SHP77 treated with DMSO at 0.1 percent for 48 hours (cell line): ENCODE results near the gene MDM2.

Experiments
- DNase-seq: peaks from one replicate; lab custom pipeline; 2025; lab: John Stamatoyannopoulos, UW

The MDM2 gene

GRCh38 chr12:68807576-68808387, at the start of gene MDM2:
TSS of gene MDM2 (plus strand) at chr12:68808177. CDS start at chr12:68808478, 301 bp downstream.
- DNase-seq: peak; percentile 81

- DNase-seq: no peak
Observed at GRCh38 chr12:68759852-68760251, 48.1 kb upstream of the MDM2 start.

DNA sequence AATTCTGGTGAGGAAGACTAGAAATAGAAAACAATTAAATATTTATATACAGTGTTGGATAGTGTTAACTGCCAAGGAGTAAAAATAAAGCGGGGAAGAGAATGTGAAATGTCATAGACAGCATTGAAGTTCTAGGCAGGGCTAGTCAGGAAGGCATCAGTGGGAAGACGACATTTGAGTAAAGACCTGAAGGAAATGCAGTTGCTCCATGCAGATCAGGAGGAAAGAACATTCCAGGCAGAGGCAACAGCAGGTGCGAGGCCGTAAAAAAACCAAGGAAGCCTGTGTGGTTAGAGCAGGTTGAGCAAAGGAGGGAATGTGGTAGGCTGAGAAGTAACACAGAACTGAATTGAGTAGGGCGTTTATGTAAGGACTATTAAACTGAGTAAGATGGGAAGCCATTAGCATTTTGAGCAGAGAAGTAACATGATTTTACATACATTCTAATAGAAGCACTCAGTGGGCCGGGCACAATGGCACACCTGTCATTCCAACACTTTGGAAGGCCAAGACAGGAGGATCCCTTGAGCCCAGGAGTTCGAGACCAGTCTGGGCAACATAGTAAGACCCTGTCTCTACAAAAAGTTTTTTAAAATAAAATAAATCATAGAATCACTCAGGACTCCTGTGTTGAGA, 47.1 kb upstream of the MDM2 start:
- no peak for DNase-seq

DNA sequence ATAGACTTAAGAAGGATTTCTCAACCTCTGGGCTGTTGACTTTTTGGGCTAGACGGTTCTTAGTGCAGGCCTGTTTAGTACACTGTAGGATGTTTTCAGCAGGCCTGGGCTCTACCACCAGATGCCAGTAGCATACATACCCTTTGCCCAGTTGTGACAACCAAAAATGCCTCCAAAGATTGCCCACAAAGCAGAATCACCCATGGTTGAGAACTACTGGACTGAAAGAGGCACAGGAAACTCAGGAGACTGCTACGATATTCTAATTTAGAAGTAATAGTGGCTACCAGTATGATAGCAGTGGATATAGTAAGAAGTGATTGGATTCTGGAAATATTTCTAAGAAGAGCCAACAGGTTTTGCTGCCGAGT, 46.5 kb upstream of the MDM2 start:
- no peak for DNase-seq

- no peak for DNase-seq
Observed at GRCh38 chr12:68761901-68762630, 45.9 kb upstream of the MDM2 start.

GRCh38 chr12:68762691-68763090, 45.3 kb upstream of the MDM2 start:
- no peak for DNase-seq

GRCh38 chr12:68765696-68766095, 42.3 kb upstream of the MDM2 start:
- no peak for DNase-seq

DNA sequence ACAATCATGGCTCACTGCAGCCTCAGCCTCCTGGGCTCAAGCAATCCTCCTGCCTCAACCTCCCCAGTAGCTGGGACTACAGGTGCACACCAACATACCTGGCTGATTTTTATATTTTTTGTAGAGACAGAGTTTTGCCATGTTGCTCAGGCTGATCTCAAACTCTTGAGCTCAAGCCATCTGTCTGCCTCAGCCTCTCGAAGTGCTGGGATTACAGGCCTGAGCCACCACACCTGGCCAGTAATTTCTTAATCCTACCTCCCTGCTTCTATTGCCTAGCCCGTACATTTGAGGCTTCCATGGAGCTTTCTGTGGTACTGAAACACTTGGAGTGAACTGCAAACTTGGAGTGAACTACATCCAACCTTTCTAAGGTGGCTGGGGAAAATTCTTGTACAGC, 41.3 kb upstream of the MDM2 start:
- no peak for DNase-seq

- DNase-seq: no peak
Observed at GRCh38 chr12:68767191-68767590, 40.8 kb upstream of the MDM2 start.

DNA sequence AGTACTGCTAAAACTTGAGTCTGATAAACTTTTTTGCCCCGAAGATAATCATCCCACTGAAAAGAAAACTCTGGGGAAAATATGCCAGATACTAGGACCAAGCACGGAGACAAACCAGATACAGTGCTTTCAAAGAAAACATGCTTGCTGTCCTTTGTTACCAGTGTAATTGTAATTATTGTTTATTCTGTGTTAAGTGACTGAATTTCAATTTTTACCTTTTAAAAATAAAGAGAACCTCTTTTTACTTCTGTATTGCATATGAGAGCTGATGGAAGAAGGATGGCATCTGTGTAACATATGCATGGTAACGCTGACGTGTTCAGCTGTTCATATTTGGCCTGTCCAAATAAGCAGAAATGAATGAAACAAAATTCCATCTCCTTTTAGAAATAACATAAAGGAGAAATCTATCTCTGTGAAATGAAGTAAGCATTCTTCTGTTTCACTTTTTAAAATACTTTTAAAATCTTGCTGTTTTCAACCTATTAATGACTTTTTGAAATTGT, 39.5 kb upstream of the MDM2 start:
- DNase-seq: no peak

DNA sequence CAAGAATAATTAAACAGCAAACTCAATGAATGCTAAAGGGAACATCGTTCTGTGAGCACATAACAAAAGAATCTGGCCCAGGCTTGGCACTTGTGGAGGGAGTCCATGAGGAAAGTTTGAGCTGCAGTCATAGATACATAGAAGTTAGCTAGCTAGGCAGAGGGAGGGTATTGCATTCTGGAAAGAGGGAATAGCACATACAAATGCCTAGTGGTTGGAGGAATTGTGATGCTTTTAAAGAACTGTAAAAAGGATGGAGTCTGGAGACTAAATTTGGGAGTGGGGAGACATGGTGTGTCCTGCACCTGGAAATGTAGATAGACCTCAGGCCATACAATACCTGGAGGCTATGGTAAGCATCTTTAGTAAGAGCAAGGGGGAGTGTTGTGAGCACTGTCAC, 38.0 kb upstream of the MDM2 start:
- no peak for DNase-seq

DNA sequence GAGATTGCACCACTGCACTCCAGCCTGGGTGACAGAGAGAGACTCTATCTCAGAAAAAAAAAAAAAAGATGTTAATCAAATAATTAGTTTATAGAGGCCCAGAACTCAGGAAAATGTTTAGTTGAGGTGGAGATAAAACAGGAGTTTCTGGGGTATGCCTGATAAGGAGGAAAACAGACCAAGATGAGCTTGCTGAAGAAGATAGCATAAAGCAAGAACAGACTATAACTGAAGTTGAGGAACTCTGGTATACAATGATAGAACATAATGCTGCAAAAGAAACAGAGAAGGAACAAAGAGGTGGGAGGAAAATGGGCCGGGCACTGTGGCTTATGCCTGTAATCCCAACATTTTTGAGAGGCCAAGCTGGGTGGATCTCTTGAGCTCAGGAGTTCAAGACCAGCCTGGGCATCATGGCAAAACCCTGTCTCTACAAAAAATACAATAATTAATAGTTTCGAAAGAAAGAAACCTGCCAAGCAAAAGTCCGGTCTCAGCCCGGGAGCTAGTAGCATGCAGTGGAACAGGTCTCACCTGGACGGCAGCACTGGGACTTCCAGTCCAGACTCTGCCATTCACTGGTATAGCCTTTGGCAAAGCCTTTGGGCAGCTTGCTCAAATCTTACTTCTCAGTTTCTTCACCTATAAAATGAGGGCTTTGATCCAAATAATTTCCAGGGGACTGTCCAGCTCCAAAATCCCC, 36.6 kb upstream of the MDM2 start:
- no peak for DNase-seq

- DNase-seq: no peak
Observed at GRCh38 chr12:68772714-68773113, 35.3 kb upstream of the MDM2 start.

- no peak for DNase-seq
Observed at GRCh38 chr12:68773582-68773981, 34.4 kb upstream of the MDM2 start.

DNA sequence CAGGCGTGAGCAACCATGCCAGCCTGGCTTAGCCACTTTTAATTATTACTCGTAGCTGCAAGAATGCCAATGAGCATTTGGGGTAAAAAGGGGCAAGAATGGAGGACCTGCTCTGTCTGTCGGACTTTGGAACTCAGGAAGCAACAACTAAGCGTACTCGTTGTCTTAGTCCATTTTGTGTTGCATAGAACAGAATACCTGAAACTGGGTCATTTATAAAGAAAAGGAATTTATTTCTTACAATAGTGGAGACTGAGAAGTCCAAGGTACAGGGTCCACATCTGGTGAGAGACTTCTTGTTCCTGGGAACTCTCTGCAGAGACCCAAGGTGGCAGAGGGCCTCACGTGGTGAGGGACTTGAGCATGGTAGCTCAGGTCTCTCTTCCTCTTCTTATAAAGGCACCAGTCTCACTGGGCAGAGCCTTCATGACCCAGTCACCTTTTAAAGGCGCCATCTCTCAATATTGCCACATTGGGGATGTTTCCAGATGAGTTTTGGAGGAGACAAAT, 32.8 kb upstream of the MDM2 start:
- no peak for DNase-seq

DNA sequence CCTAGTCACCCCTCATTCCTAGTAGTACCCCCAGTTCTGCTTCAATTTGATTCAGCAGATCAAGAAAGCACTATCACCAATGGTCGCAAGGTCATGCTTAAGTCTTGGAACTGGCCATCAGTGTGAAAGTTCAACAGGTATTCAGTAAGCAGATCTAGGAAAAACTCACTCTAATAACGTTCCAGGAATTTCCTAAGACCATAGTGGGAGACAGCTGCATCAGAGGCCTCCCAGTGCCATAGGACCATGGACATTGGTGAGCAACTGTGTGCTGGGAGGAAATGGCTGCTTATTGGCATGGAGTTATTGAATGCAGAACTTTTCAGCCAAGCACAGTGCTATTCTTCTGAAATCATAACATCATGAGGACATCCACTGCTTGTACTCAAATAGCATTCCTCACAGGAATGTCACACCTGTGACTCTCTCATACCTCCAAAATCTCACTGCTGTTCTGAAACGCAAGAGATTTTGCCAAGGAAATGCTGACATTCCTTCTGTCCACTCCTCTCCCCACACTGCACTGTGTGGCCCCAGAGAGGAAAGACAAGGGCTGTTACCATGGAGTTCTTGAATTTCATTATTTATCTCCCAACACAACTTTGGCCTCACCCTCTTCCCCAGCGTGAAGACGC, 30.9 kb upstream of the MDM2 start:
- DNase-seq: no peak

- no peak for DNase-seq
Observed at GRCh38 chr12:68779280-68779679, 28.7 kb upstream of the MDM2 start.

DNA sequence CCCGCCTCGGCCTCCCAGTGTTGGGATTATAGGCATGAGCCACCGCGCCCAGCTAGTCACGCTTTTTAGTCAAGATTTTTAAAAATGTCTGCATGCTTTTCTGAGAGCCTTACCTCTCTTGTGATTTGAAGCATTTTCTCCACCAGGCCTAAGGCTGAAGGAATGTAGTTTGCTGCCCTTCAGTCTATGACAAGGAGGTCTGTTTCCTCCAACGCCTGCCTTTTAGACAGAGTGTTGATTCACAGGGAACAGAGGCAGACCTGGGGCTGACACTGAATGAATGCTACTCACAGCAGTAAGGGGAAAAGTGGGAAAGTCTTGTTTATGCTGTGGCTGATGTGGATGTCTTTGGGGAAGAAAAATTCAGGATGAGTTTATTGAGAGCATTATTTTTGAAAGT, 27.2 kb upstream of the MDM2 start:
- DNase-seq: no peak

DNA sequence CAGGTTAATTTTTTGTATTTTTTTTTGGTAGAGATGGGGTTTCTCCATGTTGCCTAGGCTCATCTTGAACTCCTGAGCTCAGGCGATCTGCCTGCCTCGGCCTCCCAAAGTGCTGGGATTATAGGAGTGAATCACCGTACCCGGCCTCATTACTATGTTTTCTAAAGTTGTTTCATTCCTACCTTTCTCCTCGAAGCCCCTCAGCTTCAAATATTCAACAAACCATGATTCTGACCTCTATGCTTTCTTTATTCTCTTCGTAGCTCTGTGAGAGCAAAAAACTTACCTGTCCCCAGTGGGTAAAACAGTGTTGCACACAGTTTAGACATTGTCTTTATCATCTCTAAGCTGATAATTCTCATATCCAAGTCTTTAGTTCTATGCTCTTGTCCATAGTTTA, 26.2 kb upstream of the MDM2 start:
- DNase-seq: no peak

DNA sequence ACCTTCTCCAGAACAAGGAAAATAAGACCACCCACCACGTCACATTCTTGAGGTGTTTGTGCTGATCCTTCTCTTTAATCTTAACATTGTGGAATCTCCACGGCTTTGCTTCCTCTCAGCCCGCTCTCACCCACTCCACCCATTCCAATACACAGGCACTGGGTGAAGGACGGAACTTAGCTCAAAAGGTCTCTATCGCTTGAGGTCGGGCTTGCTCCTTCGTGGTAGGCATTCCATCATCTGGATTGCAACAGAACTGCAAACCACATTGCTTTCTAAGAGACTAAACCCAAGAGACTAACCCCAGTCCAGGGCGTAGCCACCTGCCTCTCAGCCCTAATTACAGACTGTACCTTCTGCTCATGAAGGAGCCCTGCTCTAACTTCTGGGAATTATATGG, 24.0 kb upstream of the MDM2 start:
- no peak for DNase-seq

DNA sequence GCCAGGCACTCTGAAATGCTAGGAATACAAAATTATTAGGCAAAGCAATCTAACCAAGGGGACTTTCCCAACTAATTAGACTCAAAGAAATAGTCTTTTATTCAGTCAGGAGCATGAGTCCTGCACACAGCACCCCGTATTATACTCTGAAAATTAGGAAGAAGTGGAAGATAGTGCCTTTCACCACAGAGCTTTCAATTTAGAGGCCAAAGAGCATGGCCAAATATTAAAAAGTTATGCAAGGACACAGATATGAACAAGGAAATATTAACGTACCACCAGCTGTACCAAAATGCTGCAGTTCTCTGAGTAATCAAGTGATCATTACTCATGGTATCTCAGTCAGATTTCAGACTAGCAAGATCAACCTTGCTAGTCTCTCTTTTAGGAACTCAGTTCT, 22.6 kb upstream of the MDM2 start:
- DNase-seq: no peak

DNA sequence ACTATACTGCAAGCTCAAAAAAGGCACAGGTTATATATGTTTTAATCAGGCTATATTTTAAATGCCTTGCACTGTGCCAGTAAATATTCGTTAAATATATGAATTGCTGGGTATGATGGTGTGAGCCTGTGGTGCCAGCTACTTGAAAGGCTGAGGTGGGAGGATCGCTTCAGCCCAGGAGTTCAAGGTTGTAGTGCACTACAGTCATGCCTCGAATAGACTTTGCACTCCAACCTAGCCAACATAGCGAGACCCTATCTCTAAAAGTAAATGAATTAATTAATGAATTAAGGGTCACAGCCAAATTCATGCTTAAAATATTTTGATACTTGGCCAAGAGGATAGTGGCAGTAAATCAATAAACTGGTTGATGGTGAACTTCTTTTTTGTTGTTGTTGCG, 22.2 kb upstream of the MDM2 start:
- no peak for DNase-seq
